GM12801 (cell line): ENCODE measurements around the gene RHOV.

Source experiments
- TF ChIP-seq, protein P1 (sequence below): IDR thresholded peaks from one replicate; pipeline ENCODE4 v1.5.1; 2011; ENCODE audit warnings: control low read depth; ENCODE audit not compliant: insufficient read length; ENCODE audit errors: extremely low read depth

Gene RHOV, protein sequence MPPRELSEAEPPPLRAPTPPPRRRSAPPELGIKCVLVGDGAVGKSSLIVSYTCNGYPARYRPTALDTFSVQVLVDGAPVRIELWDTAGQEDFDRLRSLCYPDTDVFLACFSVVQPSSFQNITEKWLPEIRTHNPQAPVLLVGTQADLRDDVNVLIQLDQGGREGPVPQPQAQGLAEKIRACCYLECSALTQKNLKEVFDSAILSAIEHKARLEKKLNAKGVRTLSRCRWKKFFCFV

GRCh38 chr15:40873694-40874561 is at the start of gene RHOV:
TSS of gene RHOV (minus strand) at chr15:40874234. CDS start at chr15:40874139, 95 bp downstream.
- TF ChIP-seq, protein P1, sequence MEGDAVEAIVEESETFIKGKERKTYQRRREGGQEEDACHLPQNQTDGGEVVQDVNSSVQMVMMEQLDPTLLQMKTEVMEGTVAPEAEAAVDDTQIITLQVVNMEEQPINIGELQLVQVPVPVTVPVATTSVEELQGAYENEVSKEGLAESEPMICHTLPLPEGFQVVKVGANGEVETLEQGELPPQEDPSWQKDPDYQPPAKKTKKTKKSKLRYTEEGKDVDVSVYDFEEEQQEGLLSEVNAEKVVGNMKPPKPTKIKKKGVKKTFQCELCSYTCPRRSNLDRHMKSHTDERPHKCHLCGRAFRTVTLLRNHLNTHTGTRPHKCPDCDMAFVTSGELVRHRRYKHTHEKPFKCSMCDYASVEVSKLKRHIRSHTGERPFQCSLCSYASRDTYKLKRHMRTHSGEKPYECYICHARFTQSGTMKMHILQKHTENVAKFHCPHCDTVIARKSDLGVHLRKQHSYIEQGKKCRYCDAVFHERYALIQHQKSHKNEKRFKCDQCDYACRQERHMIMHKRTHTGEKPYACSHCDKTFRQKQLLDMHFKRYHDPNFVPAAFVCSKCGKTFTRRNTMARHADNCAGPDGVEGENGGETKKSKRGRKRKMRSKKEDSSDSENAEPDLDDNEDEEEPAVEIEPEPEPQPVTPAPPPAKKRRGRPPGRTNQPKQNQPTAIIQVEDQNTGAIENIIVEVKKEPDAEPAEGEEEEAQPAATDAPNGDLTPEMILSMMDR = no peak

DNA sequence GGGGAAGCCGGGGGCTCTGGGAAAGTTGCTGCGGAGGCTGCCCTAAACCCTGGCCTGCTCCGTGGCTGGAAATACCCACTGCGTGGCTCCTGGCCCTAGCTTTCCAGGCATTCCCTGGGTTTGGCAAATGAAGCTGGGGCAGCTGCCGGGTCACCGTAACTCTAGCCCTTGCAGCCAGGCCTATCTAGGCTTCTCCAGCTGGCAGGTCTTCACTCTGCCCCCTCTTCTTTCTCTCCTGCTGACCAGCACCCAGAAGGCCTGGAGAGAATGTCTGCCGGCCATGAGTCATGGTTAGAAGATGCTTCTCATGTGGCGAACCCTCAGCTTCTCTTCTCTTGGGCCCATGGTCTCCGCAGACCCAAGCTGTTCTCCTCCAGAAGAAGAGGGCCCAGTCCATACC is 49.5 kb upstream of the RHOV start:
- TF ChIP-seq, protein P1 = no peak

DNA sequence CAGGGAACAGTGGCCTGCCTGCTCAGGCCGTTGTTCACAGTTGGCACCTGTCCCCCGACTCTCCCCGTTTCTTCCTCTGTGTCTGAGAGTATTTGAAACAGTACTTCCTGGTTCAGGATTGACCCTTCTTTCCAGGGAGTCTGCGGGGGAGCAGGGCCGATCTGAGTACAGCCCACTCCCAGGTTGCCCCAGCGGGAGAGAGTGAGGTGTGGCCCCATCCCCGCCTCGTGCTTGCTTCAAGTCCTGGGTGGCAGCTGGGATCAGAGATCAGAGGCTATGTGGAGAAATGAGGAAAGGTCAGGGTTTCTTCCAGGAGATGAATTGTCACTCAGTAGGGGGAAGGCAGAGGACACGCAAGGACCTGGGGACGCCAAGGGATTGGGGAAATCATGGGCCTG is 48.6 kb upstream of the RHOV start:
- TF ChIP-seq, protein P1 = no peak

GRCh38 chr15:40921949-40922607 is 48.0 kb upstream of the RHOV start:
- TF ChIP-seq, protein P1 = no peak

DNA sequence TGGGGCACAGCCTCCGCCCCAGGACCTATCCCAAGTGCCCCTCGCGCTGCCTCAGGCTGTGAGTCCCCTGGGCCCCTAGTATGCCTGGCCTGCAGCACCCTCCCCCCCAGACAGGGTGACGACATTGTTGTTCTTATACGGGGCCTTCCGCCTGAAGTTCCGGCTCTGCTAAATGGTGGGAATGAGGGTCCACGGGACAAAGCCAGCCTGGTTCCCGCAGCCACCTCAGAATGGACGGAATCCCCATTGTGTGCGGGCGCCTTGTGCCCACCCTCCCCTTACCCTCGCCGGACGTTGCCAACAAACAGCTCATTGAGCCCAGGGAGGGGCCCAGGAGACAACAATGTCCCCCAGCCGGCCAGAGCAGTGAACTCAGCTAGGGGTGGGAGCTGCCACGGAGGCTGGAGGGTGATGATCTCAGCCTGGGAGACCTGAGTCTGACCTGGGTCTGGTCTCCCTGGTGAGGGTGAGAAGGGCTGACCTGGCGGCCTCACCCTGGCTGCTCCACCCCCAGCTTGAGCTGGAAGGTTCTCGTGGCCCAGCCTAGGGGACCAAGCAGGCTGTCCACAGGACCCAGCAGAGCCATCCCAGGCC is 44.9 kb upstream of the RHOV start:
- TF ChIP-seq, protein P1 = no peak

- TF ChIP-seq, protein P1 = no peak
Observed at GRCh38 chr15:40918146-40918798, 44.2 kb upstream of the RHOV start.
